Measurements from ENCODE around the gene SCYL2.
A peak's percentile ranks its signal among the peaks of the same experiment; 100 is the strongest.
"Not testable (repeated sequence)": the region's sequence is repeated elsewhere in the genome, so short reads cannot be mapped to it uniquely, and the experiment has no call there.

SCYL2 gene

GRCh38 chr12:100326208-100326607 is 59.2 kb downstream of the SCYL2 start:
- DNase-seq: no peak

GRCh38 chr12:100329800-100330199 is 62.8 kb downstream of the SCYL2 start:
- no peak for DNase-seq

- no peak for DNase-seq
Observed at GRCh38 chr12:100331871-100332270, 64.9 kb downstream of the SCYL2 start.

GRCh38 chr12:100332852-100333251 is 65.9 kb downstream of the SCYL2 start:
- DNase-seq: no peak

GRCh38 chr12:100337299-100337698 is 70.3 kb downstream of the SCYL2 start:
- DNase-seq: no peak

GRCh38 chr12:100337727-100338126 is 70.8 kb downstream of the SCYL2 start:
- DNase-seq: no peak

GRCh38 chr12:100339071-100339470 is 72.1 kb downstream of the SCYL2 start:
- DNase-seq: no peak

- DNase-seq: not testable (repeated sequence)
Observed at GRCh38 chr12:100342897-100343296, 75.9 kb downstream of the SCYL2 start.

GRCh38 chr12:100344351-100344750 is 77.4 kb downstream of the SCYL2 start:
- not testable (repeated sequence) for DNase-seq

- no peak for DNase-seq
Observed at GRCh38 chr12:100345020-100345767, 78.2 kb downstream of the SCYL2 start.

- peak; percentile 33 for DNase-seq
Observed at GRCh38 chr12:100346660-100347059, 79.7 kb downstream of the SCYL2 start.

GRCh38 chr12:100348657-100349454 is 81.9 kb downstream of the SCYL2 start:
- peak; percentile 47 for DNase-seq

- DNase-seq: peak; percentile 73
Observed at GRCh38 chr12:100356644-100357223, 89.8 kb downstream of the SCYL2 start, which contains the start of gene SLC17A8. SLC17A8 (plus strand) TSS chr12:100357074; CDS start chr12:100357392, 318 bp downstream.

GRCh38 chr12:100359248-100359647 is 92.3 kb downstream of the SCYL2 start:
- no peak for DNase-seq

- no peak for DNase-seq
Observed at GRCh38 chr12:100359822-100360221, 92.8 kb downstream of the SCYL2 start.

GRCh38 chr12:100360450-100360849 is 93.5 kb downstream of the SCYL2 start:
- DNase-seq: no peak

- DNase-seq: no peak
Observed at GRCh38 chr12:100364324-100364723, 97.3 kb downstream of the SCYL2 start.

GRCh38 chr12:100365411-100365810 is 98.4 kb downstream of the SCYL2 start:
- no peak for DNase-seq

GRCh38 chr12:100368066-100368465 is 101.1 kb downstream of the SCYL2 start:
- DNase-seq: no peak

- no peak for DNase-seq
Observed at GRCh38 chr12:100371146-100371545, 104.2 kb downstream of the SCYL2 start.

- no peak for DNase-seq
Observed at GRCh38 chr12:100372853-100373640, 106.1 kb downstream of the SCYL2 start.

- peak; percentile 96 for DNase-seq
Observed at GRCh38 chr12:100375038-100375735, 108.2 kb downstream of the SCYL2 start.
